LNCaP clone FGC (cell line): ENCODE measurements around the gene IGSF8.
"Not testable (repeated sequence)": the region's sequence is repeated elsewhere in the genome, so short reads cannot be mapped to it uniquely, and the experiment has no call there.

Experiments
- DNase-seq: peaks from one replicate; pipeline ENCODE4 v3.0.0-alpha.2; 2011; ENCODE audit warnings: low read depth
- H3K4me3 ChIP-seq: 2 replicates; pipeline ENCODE4 v1.5.1; 2011; ENCODE audit warnings: mild to moderate bottlenecking, low read depth, low read length, control low read depth
- TF ChIP-seq, protein P1 (sequence below): IDR thresholded peaks from 2 replicates; pipeline ENCODE4 v1.5.1; 2012; ENCODE audit warnings: mild to moderate bottlenecking; ENCODE audit not compliant: control insufficient read depth, insufficient read depth; ENCODE audit errors: extremely low read depth

IGSF8 gene

DNA sequence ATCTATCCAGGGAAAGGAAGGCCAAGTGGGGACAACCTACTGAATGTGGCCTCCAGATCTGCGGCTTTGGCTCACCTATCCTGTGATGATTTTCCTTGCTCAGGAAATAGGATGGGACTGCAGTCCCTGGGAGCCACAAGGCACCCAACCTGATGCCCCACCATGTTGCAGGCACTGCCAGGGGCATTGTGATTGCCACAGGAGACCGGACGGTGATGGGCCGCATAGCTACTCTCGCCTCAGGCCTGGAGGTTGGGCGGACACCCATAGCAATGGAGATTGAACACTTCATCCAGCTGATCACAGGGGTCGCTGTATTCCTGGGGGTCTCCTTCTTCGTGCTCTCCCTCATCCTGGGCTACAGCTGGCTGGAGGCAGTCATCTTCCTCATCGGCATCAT is 29.0 kb upstream of the IGSF8 start:
- no peak overlapping the region for H3K4me3 ChIP-seq
- TF ChIP-seq, protein P1, sequence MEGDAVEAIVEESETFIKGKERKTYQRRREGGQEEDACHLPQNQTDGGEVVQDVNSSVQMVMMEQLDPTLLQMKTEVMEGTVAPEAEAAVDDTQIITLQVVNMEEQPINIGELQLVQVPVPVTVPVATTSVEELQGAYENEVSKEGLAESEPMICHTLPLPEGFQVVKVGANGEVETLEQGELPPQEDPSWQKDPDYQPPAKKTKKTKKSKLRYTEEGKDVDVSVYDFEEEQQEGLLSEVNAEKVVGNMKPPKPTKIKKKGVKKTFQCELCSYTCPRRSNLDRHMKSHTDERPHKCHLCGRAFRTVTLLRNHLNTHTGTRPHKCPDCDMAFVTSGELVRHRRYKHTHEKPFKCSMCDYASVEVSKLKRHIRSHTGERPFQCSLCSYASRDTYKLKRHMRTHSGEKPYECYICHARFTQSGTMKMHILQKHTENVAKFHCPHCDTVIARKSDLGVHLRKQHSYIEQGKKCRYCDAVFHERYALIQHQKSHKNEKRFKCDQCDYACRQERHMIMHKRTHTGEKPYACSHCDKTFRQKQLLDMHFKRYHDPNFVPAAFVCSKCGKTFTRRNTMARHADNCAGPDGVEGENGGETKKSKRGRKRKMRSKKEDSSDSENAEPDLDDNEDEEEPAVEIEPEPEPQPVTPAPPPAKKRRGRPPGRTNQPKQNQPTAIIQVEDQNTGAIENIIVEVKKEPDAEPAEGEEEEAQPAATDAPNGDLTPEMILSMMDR = no peak
- no peak for DNase-seq

DNA sequence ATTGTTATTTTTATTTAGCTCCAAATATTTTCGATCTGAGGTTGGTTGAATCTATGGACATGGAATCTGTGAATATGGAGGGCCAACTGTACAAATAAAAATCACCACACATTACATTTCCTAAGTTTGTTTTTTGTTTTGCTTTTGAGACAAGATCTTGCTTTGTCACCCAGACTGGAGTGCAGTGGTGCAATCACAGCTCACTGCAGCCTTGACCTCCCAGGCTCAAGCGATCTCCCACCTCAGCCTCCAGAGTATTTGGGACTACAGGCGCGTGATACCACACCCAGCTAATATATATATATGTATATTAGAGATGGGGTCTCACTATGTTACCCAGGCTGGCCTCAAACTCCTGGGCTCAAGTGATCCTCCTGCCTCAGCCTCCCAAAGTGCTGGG is 27.9 kb upstream of the IGSF8 start:
- not testable (repeated sequence) for DNase-seq, H3K4me3 ChIP-seq

DNA sequence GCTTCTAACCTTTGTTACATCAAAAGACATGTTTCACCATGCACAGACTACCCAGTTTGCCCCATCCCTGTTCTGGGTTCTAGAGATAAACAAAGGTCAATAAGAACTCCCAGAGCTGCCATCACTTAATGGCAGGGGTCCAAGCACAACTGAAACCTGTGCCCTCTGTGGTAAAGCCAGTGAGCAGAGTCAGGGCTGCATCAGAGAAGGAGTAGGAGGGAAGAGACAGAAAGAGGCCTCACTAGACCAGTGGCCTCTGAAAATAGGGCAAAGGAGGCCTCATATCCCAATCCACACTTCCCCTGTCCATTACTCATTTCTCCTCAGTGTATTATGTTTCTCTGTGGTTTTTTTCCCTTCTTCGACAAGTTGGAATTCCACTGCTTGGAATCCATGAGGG is 27.3 kb upstream of the IGSF8 start:
- H3K4me3 ChIP-seq = no peak overlapping the region
- no peak for DNase-seq
- TF ChIP-seq, protein P1 = no peak

DNA sequence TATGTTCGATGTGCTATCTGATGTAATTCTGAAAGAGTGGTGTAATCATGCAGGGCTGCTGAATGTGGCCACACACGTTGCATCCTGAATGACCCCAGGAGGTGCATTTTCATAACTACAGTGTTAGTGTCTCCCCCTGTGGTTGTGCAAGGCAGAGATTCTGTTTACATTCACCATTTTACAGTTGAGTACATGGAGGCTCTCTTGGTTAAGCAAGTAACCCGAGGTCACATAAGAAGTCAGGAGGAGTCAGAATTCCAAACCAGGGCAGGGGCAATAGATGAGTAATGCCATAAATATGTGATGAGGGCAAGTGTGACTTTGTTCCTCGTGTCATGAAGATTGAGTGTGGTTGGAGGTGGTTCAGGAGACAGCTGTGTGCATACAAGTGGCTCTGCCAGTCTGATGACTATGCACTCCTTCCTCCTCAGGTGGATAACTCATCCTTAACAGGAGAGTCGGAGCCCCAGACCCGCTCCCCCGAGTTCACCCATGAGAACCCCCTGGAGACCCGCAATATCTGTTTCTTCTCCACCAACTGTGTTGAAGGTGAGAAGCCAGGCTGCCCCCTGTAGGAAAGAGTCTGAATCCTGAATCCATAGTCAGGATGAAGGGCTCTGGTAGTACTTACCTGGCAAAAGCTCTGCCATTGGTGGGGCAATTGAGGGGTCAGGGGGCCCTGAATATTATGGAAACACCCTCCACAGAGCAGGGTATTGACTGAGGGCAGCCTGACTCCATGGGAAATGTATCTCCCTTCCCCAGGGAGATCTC is 26.5 kb upstream of the IGSF8 start:
- TF ChIP-seq, protein P1 = no peak
- H3K4me3 ChIP-seq = no peak overlapping the region
- DNase-seq = no peak

DNA sequence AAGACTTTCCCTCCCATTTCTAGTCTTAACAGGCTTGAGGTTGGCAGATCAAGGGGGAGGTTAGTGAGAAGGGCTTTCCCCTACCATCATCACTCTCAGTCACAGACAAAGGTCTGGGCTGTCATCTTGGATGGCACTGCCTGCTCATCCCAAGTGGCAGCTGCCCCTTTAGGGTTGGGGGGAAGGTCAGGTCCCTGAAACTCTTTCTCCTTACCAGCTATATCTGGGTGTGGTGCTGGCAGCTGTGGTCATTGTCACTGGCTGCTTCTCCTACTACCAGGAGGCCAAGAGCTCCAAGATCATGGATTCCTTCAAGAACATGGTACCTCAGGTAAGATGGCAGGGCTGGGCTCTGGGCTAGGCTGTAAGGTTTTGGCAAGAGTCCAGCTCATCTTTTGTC is 25.3 kb upstream of the IGSF8 start:
- TF ChIP-seq, protein P1 = no peak
- H3K4me3 ChIP-seq = no peak overlapping the region
- DNase-seq = no peak

DNA sequence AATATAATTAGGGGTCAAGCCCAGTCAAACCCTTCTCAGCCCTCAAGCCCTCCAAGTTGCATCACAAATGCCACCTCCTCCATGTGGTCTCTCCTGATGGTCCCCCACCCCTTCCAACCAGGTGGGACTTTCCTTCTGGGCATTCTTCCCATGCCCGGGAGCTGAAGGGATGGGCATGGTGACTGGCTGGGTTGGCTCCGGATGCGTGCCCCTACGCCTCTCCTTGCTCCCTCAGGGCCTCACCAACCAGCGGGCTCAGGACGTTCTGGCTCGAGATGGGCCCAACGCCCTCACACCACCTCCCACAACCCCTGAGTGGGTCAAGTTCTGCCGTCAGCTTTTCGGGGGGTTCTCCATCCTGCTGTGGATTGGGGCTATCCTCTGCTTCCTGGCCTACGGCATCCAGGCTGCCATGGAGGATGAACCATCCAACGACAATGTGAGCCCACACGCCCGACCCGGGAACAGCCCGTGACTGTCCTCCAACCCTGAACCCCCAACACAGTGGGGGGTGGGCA is 24.6 kb upstream of the IGSF8 start:
- no peak for DNase-seq
- TF ChIP-seq, protein P1 = no peak
- no peak overlapping the region for H3K4me3 ChIP-seq

DNA sequence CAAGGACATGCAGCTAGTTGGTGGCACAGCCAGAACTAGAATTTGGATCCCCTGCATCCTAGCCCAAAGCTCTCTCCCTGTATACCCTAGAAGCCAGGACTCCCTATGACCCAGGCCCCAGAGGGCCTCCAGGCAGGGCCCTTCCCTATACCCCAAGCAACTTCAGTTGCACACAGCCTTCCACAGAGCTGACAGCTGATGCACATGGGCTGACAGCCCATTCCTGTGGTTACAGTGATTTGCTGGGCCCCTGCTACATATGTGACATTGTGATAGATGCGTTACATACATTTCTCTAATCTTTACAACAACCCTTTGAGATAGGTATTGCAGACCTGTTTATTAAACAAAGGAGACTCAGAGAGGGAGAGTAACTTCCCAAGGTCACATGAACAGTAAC is 23.0 kb upstream of the IGSF8 start:
- TF ChIP-seq, protein P1 = no peak

More for the DNA sequence above, 23.0 kb upstream of the IGSF8 start:
- DNase-seq = no peak
- H3K4me3 ChIP-seq = no peak overlapping the region
